HEK293T (cell line): Measurements from ENCODE around the gene CDH4.

Source experiments
- FOXA1 ChIP-seq: fragments of 450-650 bp; IDR thresholded peaks from 2 replicates; pipeline ENCODE4 v1.6.1; 2016; ENCODE audit warnings: mild to moderate bottlenecking
- FOXK2 ChIP-seq: fragments of 450-650 bp; IDR thresholded peaks from 2 replicates; pipeline ENCODE4 v1.6.1; 2016; ENCODE audit warnings: mild to moderate bottlenecking
- SP1 ChIP-seq: fragments of 450-650 bp; IDR thresholded peaks from 2 replicates; pipeline ENCODE4 v1.6.1; 2017
- TARDBP ChIP-seq: fragments of 450-650 bp; IDR thresholded peaks from 2 replicates; pipeline ENCODE4 v1.6.1; 2016

- TF ChIP-seq TARDBP (no peak), FOXK2 (no peak), FOXA1 (no peak), SP1 (no peak)
Measured at GRCh38 chr20:61677928-61678327, 425.9 kb downstream of the CDH4 start.
